WTC11 (cell line): ENCODE results near the gene CUL5. TPM values are rescaled to one million over a fixed set of nuclear protein-coding genes. Genes with fewer than 3 reads are reported as not detected.

Experiments used
- ATAC-seq: fragments of 200-7000 bp; cut with Tn5 transposase; 2 replicates; pipeline ENCODE4 v1.10.0; 2021; ENCODE audit warnings: mild to moderate bottlenecking, moderate library complexity
- CTCF ChIA-PET: fragments of 300-600 bp; sonication (Branson Sonifier 250); formaldehyde crosslinking; loops from one replicate; lab custom pipeline; 2021; ENCODE audit warnings: antibody characterized with exemption; lab: Charles Lee
- POLR2A ChIA-PET: fragments of 350-600 bp; sonication (Branson Sonifier 250); formaldehyde crosslinking; loops from one replicate; lab custom pipeline; 2021; ENCODE audit warnings: antibody characterized with exemption; lab: Charles Lee
- DNase-seq: peaks from one replicate; pipeline ENCODE4 v3.0.0; 2021; ENCODE audit warnings: low spot score
- H3K27ac Mint-ChIP-seq: 2 replicates; pipeline ENCODE4 v1.8.0; 2021; ENCODE audit warnings: mixed read lengths
- H3K27me3 Mint-ChIP-seq: 2 replicates; pipeline ENCODE4 v1.8.0; 2021; ENCODE audit warnings: low read depth, mild to moderate bottlenecking, moderate library complexity, mixed read lengths
- H3K36me3 Mint-ChIP-seq: 2 replicates; pipeline ENCODE4 v1.8.0; 2021; ENCODE audit warnings: mixed read lengths
- H3K4me1 Mint-ChIP-seq: 2 replicates; pipeline ENCODE4 v1.8.0; 2022; ENCODE audit warnings: mixed read lengths
- H3K4me3 Mint-ChIP-seq: 2 replicates; pipeline ENCODE4 v1.8.0; 2021; ENCODE audit warnings: mild to moderate bottlenecking, moderate library complexity, mixed read lengths
- H3K9me3 Mint-ChIP-seq: 2 replicates; pipeline ENCODE4 v1.8.0; 2021; ENCODE audit warnings: mixed read lengths
- ATF2 ChIP-seq: sonication (generic); formaldehyde crosslinking; IDR thresholded peaks from 2 replicates; pipeline ENCODE4 v1.8.1; 2022; ENCODE audit warnings: low read depth, missing genetic modification reagents, borderline replicate concordance
- CREM ChIP-seq: sonication (generic); formaldehyde crosslinking; IDR thresholded peaks from 2 replicates; pipeline ENCODE4 v1.8.1; 2022; ENCODE audit warnings: mild to moderate bottlenecking, missing genetic modification reagents, moderate library complexity
- E2F1 ChIP-seq: sonication (generic); formaldehyde crosslinking; IDR thresholded peaks from 2 replicates; pipeline ENCODE4 v1.8.0; 2022; ENCODE audit warnings: mild to moderate bottlenecking, missing genetic modification reagents
- MAX ChIP-seq: sonication (generic); formaldehyde crosslinking; IDR thresholded peaks from 2 replicates; pipeline ENCODE4 v1.8.0; 2022; ENCODE audit warnings: mild to moderate bottlenecking, missing genetic modification reagents
- MLX ChIP-seq: sonication (generic); formaldehyde crosslinking; IDR thresholded peaks from 2 replicates; pipeline ENCODE4 v1.8.1; 2023; ENCODE audit warnings: mild to moderate bottlenecking, missing genetic modification reagents, moderate library complexity
- NFATC4 ChIP-seq: fragments of 250-450 bp; sonication (Bioruptor Pico); IDR thresholded peaks from 2 replicates; pipeline ENCODE4 v1.9.0; 2021; ENCODE audit warnings: mild to moderate bottlenecking
- PRDM15 ChIP-seq: sonication (generic); formaldehyde crosslinking; IDR thresholded peaks from 2 replicates; pipeline ENCODE4 v1.8.0; 2022; ENCODE audit warnings: missing genetic modification reagents
- RELA ChIP-seq: sonication (generic); formaldehyde crosslinking; IDR thresholded peaks from 2 replicates; pipeline ENCODE4 v1.8.1; 2022; ENCODE audit warnings: missing genetic modification reagents, mild to moderate bottlenecking, borderline replicate concordance
- STAT6 ChIP-seq: sonication (generic); formaldehyde crosslinking; conservative IDR thresholded peaks from 2 replicates; pipeline ENCODE4 v1.8.1; 2023; ENCODE audit warnings: mild to moderate bottlenecking, low read depth, missing genetic modification reagents, moderate library complexity
- ZBTB21 ChIP-seq: sonication (generic); formaldehyde crosslinking; IDR thresholded peaks from 2 replicates; pipeline ENCODE4 v1.8.1; 2023; ENCODE audit warnings: mild to moderate bottlenecking, missing genetic modification reagents, borderline replicate concordance
- ZNF121 ChIP-seq: sonication (generic); formaldehyde crosslinking; IDR thresholded peaks from 2 replicates; pipeline ENCODE4 v1.8.0; 2023; ENCODE audit warnings: missing genetic modification reagents
- ZNF138 ChIP-seq: sonication (generic); formaldehyde crosslinking; conservative IDR thresholded peaks from 2 replicates; pipeline ENCODE4 v1.8.1; 2022; ENCODE audit warnings: mild to moderate bottlenecking, moderate library complexity, missing genetic modification reagents
- ZNF423 ChIP-seq: fragments of 250-450 bp; sonication (Bioruptor Pico); IDR thresholded peaks from 2 replicates; pipeline ENCODE4 v2.1.2; 2022; ENCODE audit warnings: mild to moderate bottlenecking, moderate library complexity
- ZNF512 ChIP-seq: sonication (generic); formaldehyde crosslinking; IDR thresholded peaks from 2 replicates; pipeline ENCODE4 v1.8.1; 2022; ENCODE audit warnings: missing genetic modification reagents, borderline replicate concordance
- total RNA-seq: library from RNA; stranded (reverse); gene quantifications from 3 replicates; pipeline ENCODE4 v1.2.3, GENCODE V29; 2021

CUL5 gene
- total RNA-seq, 1 experiment from 2014 or later, result 31.4 TPM

GRCh38 chr11:107996006-107996776 is 12.5 kb upstream of the CUL5 start:
- Mint-ChIP-seq H3K36me3 (no peaks in the 10 kb centered on the region), H3K4me1 (peaks cover 22% of the 10 kb centered on the region)

GRCh38 chr11:107998761-107999160 is 9.9 kb upstream of the CUL5 start:
- H3K36me3 Mint-ChIP-seq, result no peaks in the 10 kb centered on the region
- peaks cover 8% of the 10 kb centered on the region for H3K4me1 Mint-ChIP-seq
- ChIA-PET POLR2A (interaction anchor here (0.7 kb wide), 1 partner anchor 31 kb away, joined by 3 read pairs; no protein-coding TSS in a partner anchor), CTCF (interaction anchor here (0.6 to 1.0 kb wide), 3 partner anchors 11 to 396 kb away, joined by 3 to 4 read pairs (median 3); no protein-coding TSS in a partner anchor)
- DNase-seq, result no peak
- H3K27ac Mint-ChIP-seq, result no peak overlapping the region
- no peak for ATAC-seq
- no peaks in the 10 kb centered on the region for H3K9me3 Mint-ChIP-seq
- H3K4me3 Mint-ChIP-seq, result no peak overlapping the region
- no peaks in the 10 kb centered on the region; the same call in 1 of the 2 replicates for H3K27me3 Mint-ChIP-seq
- no peak for TF ChIP-seq E2F1 (CRISPR knock-in tag)
- TF ChIP-seq RELA, result no peak
- TF ChIP-seq NFATC4, result no peak
- no peak for TF ChIP-seq CREM (CRISPR knock-in tag)
- TF ChIP-seq PRDM15, result no peak
- TF ChIP-seq ZNF423, result no peak
- no peak for TF ChIP-seq STAT6 (CRISPR knock-in tag)
- TF ChIP-seq ZBTB21, result no peak
- no peak for TF ChIP-seq ZNF512 (CRISPR knock-in tag)
- TF ChIP-seq ZNF138 (CRISPR knock-in tag), result no peak
- TF ChIP-seq MLX (CRISPR knock-in tag), result no peak

More at GRCh38 chr11:107996006-107996776, 12.5 kb upstream of the CUL5 start:
- ATAC-seq (no peak), DNase-seq (no peak)
- Mint-ChIP-seq H3K27ac (no peak overlapping the region), H3K27me3 (no peaks in the 10 kb centered on the region), H3K9me3 (no peaks in the 10 kb centered on the region), H3K4me3 (no peak overlapping the region)
- CTCF ChIA-PET, result interaction anchor here (1.8 kb wide), 1 partner anchor 13 kb away, joined by 6 read pairs; the partner anchor contains the start of gene CUL5
- TF ChIP-seq MAX (CRISPR knock-in tag), result no peak
- no peak for TF ChIP-seq ZNF512 (CRISPR knock-in tag)
- TF ChIP-seq ATF2 (CRISPR knock-in tag), result no peak
- TF ChIP-seq ZNF121, result peak; percentile 81
- POLR2A ChIA-PET, result no interaction called here
